C1 segment of cervical spinal cord (tissue), 14 donors: Measurements from ENCODE around the gene CSNK1D.
"Not testable (repeated sequence)": the region's sequence is repeated elsewhere in the genome, so short reads cannot be mapped to it uniquely, and the experiment has no call there.

ENCODE experiments used
- DNase-seq, 14 donors: peaks; one replicate each; lab custom pipeline; 2025; lab: John Stamatoyannopoulos, UW

Gene CSNK1D

GRCh38 chr17:82274134-82275020, 877 bp upstream of the CSNK1D start:
- peak in 1 of 14 donors; percentile 56 for DNase-seq

GRCh38 chr17:82272495-82273326, 789 bp downstream of the CSNK1D start:
- peak in 5 of 14 donors; percentile 35 to 73 (median 66) for DNase-seq

- no peak for DNase-seq
These were observed 2.1 kb downstream of the CSNK1D start for GRCh38 chr17:82271401-82271800.

- no peak for DNase-seq
These were observed 2.8 kb downstream of the CSNK1D start for GRCh38 chr17:82270651-82271050.

DNA sequence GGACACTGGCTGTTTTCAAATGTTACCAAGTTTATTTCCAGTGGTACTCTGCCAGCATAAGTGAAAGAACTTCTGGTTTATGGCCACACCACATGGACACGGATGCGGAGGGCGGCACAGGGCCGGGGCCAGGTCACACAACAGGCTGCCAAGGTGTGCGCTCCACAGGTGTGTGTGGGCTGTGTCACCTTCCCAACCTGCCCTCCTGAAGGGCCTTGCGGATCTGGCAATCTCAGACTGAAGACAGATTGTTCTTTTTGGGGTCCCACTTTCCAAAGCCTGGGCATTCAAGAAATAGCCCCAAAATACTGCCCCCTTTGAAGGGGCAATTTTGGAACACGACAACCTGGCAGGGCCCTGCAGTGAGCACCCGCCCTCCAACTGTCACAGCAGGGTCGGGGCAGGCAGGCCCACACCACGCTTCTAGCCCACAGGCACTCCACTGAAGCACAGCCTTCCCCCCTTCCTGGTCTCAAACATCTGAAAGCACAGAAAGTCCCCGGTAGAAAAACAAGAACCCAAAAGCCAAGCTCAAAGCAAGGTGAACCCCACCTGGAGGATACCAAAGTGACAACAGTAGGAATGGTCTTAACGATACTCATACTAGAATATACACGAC, 3.5 kb downstream of the CSNK1D start:
- DNase-seq, result no peak

DNA sequence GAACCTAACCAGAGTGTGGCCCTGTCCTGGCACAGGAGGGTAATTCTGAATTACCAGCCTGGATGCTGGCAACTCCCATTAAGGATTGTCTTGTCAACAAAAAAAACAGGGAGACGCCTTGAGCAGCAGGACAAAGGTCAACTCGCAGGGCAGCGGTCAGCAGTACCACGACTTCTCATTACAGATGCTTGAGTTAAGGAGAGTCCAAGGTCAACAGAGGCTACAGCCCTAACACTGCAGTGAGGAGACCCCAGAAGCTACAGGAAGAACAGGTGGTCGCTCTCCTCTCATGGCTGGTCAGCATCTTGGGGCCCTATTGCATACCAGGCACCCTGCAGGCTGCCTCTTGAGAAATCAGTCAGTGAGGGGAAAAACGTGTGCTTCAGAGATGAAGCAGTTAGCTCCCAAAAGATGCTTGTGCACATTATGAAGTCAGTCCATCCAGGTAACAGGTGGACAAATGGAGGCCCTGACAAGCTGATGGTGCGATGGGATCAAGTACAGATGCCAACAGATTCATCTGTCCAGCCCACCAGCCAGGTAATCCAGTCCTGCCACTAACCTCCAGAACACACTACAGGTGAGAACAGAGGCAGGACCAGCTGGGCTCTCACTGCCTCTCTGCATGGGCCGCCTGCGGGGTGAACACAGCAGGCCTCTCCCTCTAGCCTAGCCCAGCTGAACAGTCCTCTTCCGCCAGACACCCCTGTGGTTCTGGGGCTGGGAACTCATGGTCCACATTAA, 4.2 kb downstream of the CSNK1D start:
- no peak for DNase-seq

DNA sequence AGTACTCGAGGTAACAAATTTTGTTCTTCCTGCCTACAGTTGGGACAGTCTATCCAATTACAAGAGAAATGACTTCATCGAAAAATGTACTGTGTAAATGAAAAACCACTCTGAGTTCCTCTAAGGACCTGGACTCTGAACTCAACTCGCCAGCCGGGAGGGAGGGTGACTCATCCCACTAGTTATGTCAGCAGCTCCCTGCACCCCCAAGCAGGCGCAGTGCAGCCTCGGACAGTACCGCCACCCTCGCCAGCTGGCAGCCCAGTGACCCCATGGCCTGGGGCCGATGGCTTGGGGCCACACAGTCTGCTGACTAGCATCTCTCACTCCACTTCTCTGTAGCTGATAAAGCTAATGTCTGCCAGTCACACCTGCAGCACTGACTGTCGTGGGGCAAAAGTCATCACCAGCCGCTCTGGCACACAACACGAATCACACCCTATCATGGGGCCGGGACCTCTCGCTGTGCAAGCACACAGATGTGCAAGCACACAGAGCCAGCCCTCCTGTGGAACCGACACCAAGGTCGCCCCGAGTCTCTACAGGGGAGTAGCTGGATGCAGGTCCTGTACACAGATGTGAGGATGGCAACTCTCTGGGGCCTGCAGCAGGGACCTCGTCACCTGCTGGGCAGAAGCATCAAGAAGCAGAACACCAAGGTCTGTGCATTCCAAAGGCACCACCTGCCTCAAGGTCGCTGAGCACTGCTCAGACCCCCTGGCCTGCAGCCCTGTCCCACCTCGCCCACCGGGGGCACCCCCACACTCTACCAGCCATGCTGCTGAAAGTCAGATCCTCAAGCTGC, 5.7 kb downstream of the CSNK1D start:
- DNase-seq, result peak in 13 of 14 donors; percentile 42 to 95 (median 82)

- DNase-seq, result no peak
These were observed 7.4 kb downstream of the CSNK1D start for GRCh38 chr17:82266142-82266541.

GRCh38 chr17:82263641-82264040, 9.9 kb downstream of the CSNK1D start:
- no peak for DNase-seq

GRCh38 chr17:82262344-82262743, 11.2 kb downstream of the CSNK1D start:
- DNase-seq, result no peak

DNA sequence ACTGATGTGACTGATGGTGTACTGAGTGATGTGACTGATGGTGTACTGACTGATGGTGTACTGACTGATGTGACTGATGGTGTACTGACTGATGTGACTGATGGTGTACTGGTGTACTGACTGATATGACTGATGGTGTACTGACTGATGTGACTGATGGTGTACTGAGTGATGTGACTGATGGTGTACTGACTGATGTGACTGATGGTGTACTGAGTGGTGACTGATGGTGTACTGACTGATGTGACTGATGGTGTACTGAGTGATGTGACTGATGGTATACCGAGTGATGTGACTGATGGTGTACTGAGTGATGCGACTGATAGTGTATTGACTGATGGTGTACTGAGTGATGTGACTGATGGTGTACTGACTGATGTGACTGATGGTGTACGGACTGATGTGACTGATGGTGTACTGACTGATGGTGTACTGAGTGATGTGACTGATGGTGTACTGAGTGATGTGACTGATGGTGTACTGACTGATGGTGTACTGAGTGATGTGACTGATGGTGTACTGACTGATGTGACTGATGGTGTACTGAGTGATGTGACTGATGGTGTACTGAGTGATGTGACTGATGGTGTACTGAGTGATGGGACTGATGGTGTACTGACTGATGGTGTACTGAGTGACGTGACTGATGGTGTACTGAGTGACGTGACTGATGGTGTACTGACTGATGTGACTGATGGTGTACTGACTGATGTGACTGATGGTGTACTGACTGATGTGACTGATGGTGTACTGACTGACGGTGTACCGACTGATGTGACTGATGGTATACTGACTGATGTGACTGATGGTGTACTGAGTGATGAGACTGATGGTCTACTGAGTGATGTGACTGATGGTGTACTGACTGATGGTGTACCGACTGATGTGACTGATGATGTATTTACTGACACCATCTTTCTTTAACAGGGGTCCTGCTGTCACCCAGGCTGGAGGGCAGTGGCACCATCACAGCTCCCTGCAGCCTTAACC, 13.2 kb downstream of the CSNK1D start:
- DNase-seq, result not testable (repeated sequence)

DNA sequence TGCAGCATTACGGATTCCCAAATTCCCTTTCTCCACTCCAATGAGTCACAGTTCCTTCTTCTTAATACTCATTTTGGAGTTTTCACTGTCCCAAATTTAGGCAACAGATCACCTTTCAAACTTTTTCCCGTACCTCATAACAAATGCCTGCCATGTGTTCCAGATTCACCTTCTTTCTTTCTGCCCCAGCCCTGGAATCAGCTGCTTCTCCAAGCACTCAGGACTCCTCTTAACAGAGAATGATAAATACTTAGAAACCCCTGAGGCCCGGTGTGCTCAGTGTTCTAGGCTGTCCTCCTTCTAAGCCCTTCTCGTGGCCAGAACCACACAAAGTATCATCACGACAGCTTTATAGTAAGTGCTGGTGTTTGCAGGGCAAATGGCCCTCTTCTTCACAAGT, 14.9 kb downstream of the CSNK1D start:
- DNase-seq, result no peak

GRCh38 chr17:82257473-82257872, 16.0 kb downstream of the CSNK1D start:
- DNase-seq, result peak in 11 of 14 donors; percentile 11 to 66 (median 40)

GRCh38 chr17:82256242-82256885, 17.1 kb downstream of the CSNK1D start:
- no peak for DNase-seq

DNA sequence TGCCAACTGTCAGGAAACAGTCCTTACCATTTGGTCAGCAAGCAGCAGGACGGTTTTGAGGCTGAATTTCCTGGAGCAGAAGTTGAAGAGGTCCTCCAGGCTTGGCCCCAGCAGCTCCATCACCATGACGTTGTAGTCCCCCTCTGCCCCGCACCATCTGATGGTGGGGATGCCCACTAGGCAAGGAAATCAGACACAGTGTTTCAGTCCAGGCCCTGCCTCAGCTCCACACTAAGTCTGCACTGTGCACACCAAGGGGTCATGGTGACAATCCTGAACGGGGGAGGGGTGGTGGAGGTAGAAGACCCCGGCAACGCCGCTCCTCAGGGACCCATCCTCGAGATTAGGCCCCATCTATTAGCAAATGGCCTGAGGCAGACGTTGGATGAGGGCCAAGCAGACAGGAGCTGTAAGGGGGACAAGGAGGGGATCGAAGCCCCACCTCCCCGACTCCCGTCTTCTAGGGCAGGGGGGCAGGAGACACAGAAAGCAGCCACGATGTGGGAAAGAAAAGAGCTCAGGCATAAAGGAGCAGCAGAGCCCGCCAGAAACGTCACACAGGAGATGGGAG, 18.0 kb downstream of the CSNK1D start:
- no peak for DNase-seq

- DNase-seq, result not testable (repeated sequence)
These were observed 18.8 kb downstream of the CSNK1D start for GRCh38 chr17:82254746-82255145.

GRCh38 chr17:82254096-82254495, 19.4 kb downstream of the CSNK1D start:
- not testable (repeated sequence) for DNase-seq

GRCh38 chr17:82253179-82253544, 20.3 kb downstream of the CSNK1D start:
- DNase-seq, result no peak
